ENCODE results near the gene CRB2.

CRB2 gene

DNA sequence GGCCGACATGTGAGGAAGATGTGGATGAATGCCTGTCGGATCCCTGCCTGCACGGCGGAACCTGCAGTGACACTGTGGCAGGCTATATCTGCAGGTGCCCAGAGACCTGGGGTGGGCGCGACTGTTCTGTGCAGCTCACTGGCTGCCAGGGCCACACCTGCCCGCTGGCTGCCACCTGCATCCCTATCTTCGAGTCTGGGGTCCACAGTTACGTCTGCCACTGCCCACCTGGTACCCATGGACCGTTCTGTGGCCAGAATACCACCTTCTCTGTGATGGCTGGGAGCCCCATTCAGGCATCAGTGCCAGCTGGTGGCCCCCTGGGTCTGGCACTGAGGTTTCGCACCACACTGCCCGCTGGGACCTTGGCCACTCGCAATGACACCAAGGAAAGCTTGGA lies 14.1 kb downstream of the CRB2 start:
- no peak for DNase-seq (ENCODE audit: low read depth)
- TF ChIP-seq, protein P1, sequence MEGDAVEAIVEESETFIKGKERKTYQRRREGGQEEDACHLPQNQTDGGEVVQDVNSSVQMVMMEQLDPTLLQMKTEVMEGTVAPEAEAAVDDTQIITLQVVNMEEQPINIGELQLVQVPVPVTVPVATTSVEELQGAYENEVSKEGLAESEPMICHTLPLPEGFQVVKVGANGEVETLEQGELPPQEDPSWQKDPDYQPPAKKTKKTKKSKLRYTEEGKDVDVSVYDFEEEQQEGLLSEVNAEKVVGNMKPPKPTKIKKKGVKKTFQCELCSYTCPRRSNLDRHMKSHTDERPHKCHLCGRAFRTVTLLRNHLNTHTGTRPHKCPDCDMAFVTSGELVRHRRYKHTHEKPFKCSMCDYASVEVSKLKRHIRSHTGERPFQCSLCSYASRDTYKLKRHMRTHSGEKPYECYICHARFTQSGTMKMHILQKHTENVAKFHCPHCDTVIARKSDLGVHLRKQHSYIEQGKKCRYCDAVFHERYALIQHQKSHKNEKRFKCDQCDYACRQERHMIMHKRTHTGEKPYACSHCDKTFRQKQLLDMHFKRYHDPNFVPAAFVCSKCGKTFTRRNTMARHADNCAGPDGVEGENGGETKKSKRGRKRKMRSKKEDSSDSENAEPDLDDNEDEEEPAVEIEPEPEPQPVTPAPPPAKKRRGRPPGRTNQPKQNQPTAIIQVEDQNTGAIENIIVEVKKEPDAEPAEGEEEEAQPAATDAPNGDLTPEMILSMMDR (IDR thresholded peaks at IDR 0.05; ENCODE audit: control insufficient read depth, insufficient read depth, low read depth, low read length, missing control alignments), result no peak
- no peak overlapping the region for H3K4me3 ChIP-seq (ENCODE audit: control insufficient read depth, low read depth, low read length)

DNA sequence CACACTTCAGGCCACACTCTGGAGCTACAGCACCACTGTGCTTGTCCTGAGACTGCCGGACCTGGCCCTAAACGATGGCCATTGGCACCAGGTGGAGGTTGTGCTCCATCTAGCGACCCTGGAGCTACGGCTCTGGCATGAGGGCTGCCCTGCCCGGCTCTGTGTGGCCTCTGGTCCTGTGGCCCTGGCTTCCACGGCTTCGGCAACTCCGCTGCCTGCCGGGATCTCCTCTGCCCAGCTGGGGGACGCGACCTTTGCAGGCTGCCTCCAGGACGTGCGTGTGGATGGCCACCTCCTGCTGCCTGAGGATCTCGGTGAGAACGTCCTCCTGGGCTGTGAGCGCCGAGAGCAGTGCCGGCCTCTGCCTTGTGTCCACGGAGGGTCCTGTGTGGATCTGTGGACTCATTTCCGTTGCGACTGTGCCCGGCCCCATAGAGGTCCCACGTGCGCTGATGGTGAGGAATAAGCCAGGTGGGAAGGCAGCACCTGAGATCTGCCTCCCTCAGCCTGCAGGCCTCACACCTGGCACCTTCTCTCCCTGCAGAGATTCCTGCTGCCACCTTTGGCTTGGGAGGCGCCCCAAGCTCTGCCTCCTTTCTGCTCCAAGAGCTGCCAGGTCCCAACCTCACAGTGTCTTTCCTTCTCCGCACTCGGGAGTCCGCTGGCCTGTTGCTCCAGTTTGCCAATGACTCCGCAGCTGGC lies 14.7 kb downstream of the CRB2 start:
- no peak for DNase-seq (ENCODE audit: low read depth)
- no peak overlapping the region for H3K4me3 ChIP-seq (ENCODE audit: control insufficient read depth, low read depth, low read length)
- TF ChIP-seq, protein P1 (IDR thresholded peaks at IDR 0.05; ENCODE audit: control insufficient read depth, insufficient read depth, low read depth, low read length, missing control alignments), result no peak

DNA sequence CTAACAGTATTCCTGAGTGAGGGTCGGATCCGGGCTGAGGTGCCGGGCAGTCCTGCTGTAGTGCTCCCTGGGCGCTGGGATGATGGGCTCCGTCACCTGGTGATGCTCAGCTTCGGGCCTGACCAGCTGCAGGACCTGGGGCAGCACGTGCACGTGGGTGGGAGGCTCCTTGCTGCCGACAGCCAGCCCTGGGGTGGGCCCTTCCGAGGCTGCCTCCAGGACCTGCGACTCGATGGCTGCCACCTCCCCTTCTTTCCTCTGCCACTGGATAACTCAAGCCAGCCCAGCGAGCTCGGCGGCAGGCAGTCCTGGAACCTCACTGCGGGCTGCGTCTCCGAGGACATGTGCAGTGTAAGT lies 15.2 kb downstream of the CRB2 start:
- H3K4me3 ChIP-seq (ENCODE audit: control insufficient read depth, low read depth, low read length), result no peak overlapping the region
- no peak for DNase-seq (ENCODE audit: low read depth)
- TF ChIP-seq, protein P1 (IDR thresholded peaks at IDR 0.05; ENCODE audit: control insufficient read depth, insufficient read depth, low read depth, low read length, missing control alignments), result no peak

DNA sequence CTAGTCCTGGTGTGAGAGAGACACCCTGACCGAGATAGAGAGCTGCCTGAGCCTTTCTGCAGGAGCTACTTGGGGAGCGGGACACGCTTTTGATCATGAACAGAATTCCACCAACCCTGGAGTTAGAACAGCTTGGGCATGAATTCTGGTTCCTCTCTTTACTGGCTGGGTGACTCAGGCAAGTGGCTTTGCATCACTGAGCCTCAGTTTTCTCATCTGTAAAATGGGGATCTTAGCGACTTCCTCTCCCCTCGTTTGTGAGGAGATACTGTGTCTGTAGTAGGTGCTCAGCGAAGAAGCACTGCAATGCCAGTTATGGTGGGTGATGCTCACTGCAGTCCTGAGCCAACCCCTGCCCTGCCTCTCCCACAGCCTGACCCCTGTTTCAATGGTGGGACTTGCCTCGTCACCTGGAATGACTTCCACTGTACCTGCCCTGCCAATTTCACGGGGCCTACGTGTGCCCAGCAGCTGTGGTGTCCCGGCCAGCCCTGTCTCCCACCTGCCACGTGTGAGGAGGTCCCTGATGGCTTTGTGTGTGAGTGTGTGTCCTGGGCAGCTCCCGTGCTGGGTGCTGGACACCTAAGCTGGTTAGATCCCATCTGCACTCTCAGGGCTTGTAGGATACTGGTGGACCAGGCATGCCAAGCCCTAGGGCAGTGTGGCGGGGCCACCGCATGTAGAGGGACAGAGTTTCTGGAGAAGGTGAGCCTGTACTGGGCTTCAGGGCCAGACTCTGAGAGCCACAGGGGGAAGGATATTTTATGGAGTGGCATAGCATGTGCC lies 16.0 kb downstream of the CRB2 start:
- no peak for DNase-seq (ENCODE audit: low read depth)
- TF ChIP-seq, protein P1 (IDR thresholded peaks at IDR 0.05; ENCODE audit: control insufficient read depth, insufficient read depth, low read depth, low read length, missing control alignments), result no peak
- no peak overlapping the region for H3K4me3 ChIP-seq (ENCODE audit: control insufficient read depth, low read depth, low read length)

DNA sequence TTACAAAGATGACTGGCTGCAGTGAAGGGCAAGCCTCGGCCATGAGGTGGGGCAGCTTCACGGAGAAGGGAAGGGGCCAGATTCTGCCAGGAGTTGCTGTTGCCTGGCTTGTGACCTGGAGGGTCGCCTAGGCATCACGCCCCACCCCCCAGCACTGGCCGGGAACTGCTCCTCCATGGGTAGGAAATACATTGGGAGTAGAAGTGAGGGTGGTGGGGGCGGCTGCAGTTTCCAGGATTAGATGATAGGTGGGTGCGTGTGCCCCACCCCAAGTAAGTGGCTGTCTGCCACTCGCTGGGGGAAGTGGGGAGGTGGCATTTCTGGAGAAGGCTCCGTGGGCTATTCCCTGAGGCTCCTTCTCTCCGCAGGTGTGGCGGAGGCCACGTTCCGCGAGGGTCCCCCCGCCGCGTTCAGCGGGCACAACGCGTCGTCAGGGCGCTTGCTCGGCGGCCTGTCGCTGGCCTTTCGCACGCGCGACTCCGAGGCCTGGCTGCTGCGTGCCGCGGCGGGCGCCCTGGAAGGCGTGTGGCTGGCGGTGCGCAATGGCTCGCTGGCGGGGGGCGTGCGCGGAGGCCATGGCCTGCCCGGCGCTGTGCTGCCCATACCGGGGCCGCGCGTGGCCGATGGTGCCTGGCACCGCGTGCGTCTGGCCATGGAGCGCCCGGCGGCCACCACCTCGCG lies 16.9 kb downstream of the CRB2 start:
- no peak for DNase-seq (ENCODE audit: low read depth)
- H3K4me3 ChIP-seq (ENCODE audit: control insufficient read depth, low read depth, low read length), result no peak overlapping the region

DNA sequence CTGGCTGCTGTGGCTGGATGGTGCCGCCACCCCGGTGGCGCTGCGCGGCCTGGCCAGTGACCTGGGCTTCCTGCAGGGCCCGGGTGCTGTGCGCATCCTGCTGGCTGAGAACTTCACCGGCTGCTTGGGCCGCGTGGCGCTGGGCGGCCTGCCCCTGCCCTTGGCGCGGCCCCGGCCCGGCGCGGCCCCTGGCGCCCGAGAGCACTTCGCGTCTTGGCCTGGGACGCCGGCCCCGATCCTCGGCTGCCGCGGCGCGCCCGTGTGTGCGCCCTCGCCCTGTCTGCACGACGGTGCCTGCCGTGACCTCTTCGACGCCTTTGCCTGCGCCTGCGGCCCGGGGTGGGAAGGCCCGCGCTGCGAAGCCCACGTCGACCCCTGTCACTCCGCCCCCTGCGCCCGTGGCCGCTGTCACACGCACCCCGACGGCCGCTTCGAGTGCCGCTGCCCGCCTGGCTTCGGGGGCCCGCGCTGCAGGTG lies 17.5 kb downstream of the CRB2 start:
- H3K4me3 ChIP-seq (ENCODE audit: control insufficient read depth, low read depth, low read length), result no peak overlapping the region
- TF ChIP-seq, protein P1 (IDR thresholded peaks at IDR 0.05; ENCODE audit: control insufficient read depth, insufficient read depth, low read depth, low read length, missing control alignments), result no peak
- DNase-seq (ENCODE audit: low read depth), result no peak

More for the DNA sequence above, 16.9 kb downstream of the CRB2 start:
- TF ChIP-seq, protein P1 (IDR thresholded peaks at IDR 0.05; ENCODE audit: control insufficient read depth, insufficient read depth, low read depth, low read length, missing control alignments), result no peak
